Esophagus squamous epithelium (tissue), 4 donors: ENCODE results near the gene ITGB1BP2.
"Not testable (repeated sequence)": the region's sequence is repeated elsewhere in the genome, so short reads cannot be mapped to it uniquely, and the experiment has no call there.

ENCODE experiments used
- POLR2A ChIP-seq, 4 donors: fragments of 450-650 bp; IDR thresholded peaks; one replicate each; pipeline ENCODE4 v1.6.1; 2017; ENCODE audit warnings: antibody characterized with exemption in 4 of 4, mild to moderate bottlenecking in 4 of 4, moderate library complexity in 3 of 4
- TF ChIP-seq, protein P1 (sequence below), 6 experiments: fragments of 450-650 bp in 4 of 6; fragments of 200-600 bp in 2 of 6; sonication (generic) in 2 of 6; IDR thresholded peaks; one replicate each; pipeline ENCODE4 v1.5.1; 2016 to 2019; ENCODE audit warnings: antibody characterized with exemption in 6 of 6, mild to moderate bottlenecking in 4 of 6, moderate library complexity in 4 of 6

DNA sequence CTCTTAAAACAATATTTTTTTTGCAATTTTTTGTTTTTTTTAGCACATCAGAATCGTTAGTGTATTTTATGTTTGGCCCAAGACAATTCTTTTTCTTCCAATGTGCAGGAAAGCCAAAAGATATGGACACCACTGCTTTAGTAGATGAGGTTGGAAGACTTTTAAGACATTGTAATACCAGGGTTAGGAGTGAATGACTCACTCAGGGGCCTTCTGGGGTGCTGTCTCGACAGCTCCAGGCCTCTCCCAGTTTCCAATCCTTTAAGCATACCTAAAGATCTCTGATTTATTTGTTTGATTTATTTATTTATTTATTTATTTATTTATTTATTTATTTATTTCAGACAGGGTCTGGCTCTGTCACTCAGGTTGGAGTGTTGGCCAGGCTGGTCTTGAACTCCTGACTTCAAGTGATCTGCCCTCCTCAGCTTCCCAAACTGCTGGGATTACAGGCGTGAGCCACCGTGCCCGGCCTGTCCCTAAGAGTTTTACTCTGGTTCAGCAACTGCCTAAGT, 47.7 kb downstream of the ITGB1BP2 start:
- TF ChIP-seq, protein P1, sequence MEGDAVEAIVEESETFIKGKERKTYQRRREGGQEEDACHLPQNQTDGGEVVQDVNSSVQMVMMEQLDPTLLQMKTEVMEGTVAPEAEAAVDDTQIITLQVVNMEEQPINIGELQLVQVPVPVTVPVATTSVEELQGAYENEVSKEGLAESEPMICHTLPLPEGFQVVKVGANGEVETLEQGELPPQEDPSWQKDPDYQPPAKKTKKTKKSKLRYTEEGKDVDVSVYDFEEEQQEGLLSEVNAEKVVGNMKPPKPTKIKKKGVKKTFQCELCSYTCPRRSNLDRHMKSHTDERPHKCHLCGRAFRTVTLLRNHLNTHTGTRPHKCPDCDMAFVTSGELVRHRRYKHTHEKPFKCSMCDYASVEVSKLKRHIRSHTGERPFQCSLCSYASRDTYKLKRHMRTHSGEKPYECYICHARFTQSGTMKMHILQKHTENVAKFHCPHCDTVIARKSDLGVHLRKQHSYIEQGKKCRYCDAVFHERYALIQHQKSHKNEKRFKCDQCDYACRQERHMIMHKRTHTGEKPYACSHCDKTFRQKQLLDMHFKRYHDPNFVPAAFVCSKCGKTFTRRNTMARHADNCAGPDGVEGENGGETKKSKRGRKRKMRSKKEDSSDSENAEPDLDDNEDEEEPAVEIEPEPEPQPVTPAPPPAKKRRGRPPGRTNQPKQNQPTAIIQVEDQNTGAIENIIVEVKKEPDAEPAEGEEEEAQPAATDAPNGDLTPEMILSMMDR (IDR thresholded peaks at IDR 0.05) = not testable (repeated sequence)
- TF ChIP-seq POLR2A (IDR thresholded peaks at IDR 0.05) = not testable (repeated sequence)
